ENCODE measurements around the gene ATP8B4.
"Not testable (repeated sequence)": the region's sequence is repeated elsewhere in the genome, so short reads cannot be mapped to it uniquely, and the experiment has no call there.

Gene ATP8B4

GRCh38 chr15:49987198-49987785 lies 131.7 kb downstream of the ATP8B4 start:
- Histone ChIP-seq H3K36me3 (ENCODE audit: control insufficient read depth, insufficient read depth, low read length) (no peaks in the 10 kb centered on the region), H3K9me3 (ENCODE audit: control insufficient read depth, insufficient read depth, low read length) (no peaks in the 10 kb centered on the region), H3K4me3 (ENCODE audit: low read depth, low read length) (no peak overlapping the region), H3K27me3 (ENCODE audit: control insufficient read depth, insufficient read depth, low read length) (no peaks in the 10 kb centered on the region), H3K4me1 (ENCODE audit: control insufficient read depth, insufficient read depth, low read length) (no peaks in the 10 kb centered on the region), H3K9ac (ENCODE audit: low read depth, low read length) (no peak overlapping the region)

- Histone ChIP-seq H3K9ac (ENCODE audit: low read depth, low read length) (no peak overlapping the region), H3K4me3 (ENCODE audit: low read depth, low read length) (no peak overlapping the region)
Measured at GRCh38 chr15:49986326-49986725, 132.7 kb downstream of the ATP8B4 start.

DNA sequence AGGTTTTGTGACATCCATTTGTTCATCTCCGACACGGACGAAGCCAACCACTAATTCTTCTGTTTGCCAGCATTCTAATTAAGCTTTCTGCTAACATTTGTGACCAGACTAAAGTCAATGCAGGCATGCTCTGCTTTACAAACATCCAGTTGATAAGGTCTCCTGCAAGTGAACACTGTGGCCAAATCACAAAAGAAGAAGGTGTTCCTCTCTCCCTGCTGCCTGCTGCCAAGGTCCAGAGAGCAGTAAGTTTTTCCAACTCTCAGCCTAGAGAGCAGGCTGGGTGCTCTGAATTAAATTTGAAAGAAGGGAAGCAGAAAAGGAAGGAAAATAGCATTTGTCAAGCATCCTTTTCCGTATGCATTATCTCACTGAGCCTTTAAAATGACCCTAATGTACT lies 133.6 kb downstream of the ATP8B4 start:
- no peaks in the 10 kb centered on the region for H3K4me1 ChIP-seq (ENCODE audit: control insufficient read depth, insufficient read depth, low read length)
- no peak overlapping the region for H3K9ac ChIP-seq (ENCODE audit: low read depth, low read length)
- no peaks in the 10 kb centered on the region for H3K36me3 ChIP-seq (ENCODE audit: control insufficient read depth, insufficient read depth, low read length)
- H3K4me3 ChIP-seq (ENCODE audit: low read depth, low read length), result no peak overlapping the region
- no peaks in the 10 kb centered on the region for H3K9me3 ChIP-seq (ENCODE audit: control insufficient read depth, insufficient read depth, low read length)
- H3K27me3 ChIP-seq (ENCODE audit: control insufficient read depth, insufficient read depth, low read length), result no peaks in the 10 kb centered on the region

More at GRCh38 chr15:49986326-49986725, 132.7 kb downstream of the ATP8B4 start:
- Histone ChIP-seq H3K36me3 (ENCODE audit: control insufficient read depth, insufficient read depth, low read length) (no peaks in the 10 kb centered on the region), H3K9me3 (ENCODE audit: control insufficient read depth, insufficient read depth, low read length) (no peaks in the 10 kb centered on the region), H3K4me1 (ENCODE audit: control insufficient read depth, insufficient read depth, low read length) (no peaks in the 10 kb centered on the region), H3K27me3 (ENCODE audit: control insufficient read depth, insufficient read depth, low read length) (no peaks in the 10 kb centered on the region)

DNA sequence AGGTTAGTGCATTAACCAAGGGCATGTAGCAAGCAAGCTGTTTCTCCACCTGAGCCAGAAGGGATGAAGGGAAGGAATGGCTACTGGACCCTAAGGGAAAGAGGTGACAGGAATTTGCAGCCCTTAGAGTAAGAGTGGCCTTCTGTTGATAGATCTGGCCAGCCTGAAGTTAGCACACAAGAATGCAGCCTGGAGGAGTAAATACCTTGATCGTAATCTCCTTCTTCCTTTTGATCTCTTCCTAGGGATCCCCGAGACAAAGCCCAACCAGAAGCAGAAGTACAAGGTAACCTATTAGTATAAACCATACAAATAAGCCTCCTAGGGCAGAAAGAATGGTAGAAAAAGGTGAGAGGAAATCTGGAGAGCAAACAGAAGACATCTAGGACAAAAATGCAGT lies 134.6 kb downstream of the ATP8B4 start:
- Histone ChIP-seq H3K27me3 (ENCODE audit: control insufficient read depth, insufficient read depth, low read length) (no peaks in the 10 kb centered on the region), H3K4me1 (ENCODE audit: control insufficient read depth, insufficient read depth, low read length) (no peaks in the 10 kb centered on the region), H3K36me3 (ENCODE audit: control insufficient read depth, insufficient read depth, low read length) (no peaks in the 10 kb centered on the region), H3K4me3 (ENCODE audit: low read depth, low read length) (no peak overlapping the region), H3K9ac (ENCODE audit: low read depth, low read length) (no peak overlapping the region), H3K9me3 (ENCODE audit: control insufficient read depth, insufficient read depth, low read length) (no peaks in the 10 kb centered on the region)

DNA sequence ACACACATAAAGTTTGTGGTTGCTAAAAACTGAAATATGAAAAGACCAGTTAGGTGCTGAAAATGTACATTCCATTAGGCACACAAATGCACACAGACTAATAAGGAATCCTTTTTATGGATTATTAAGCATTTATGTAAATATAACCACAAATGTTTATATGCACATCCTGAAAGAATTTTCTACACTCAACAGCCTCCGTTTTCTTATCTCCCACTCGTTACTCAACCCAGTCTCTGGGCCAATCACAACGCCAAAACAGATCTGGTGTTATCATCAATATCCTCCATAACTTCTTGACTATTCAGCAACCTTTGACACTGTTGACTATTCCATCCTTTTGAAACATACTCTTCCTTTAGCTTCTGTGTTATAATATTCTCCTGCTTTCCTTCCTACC lies 136.4 kb downstream of the ATP8B4 start:
- Histone ChIP-seq H3K9me3 (ENCODE audit: control insufficient read depth, insufficient read depth, low read length) (no peaks in the 10 kb centered on the region), H3K9ac (ENCODE audit: low read depth, low read length) (no peak overlapping the region), H3K4me1 (ENCODE audit: control insufficient read depth, insufficient read depth, low read length) (no peaks in the 10 kb centered on the region), H3K27me3 (ENCODE audit: control insufficient read depth, insufficient read depth, low read length) (no peaks in the 10 kb centered on the region), H3K4me3 (ENCODE audit: low read depth, low read length) (no peak overlapping the region), H3K36me3 (ENCODE audit: control insufficient read depth, insufficient read depth, low read length) (no peaks in the 10 kb centered on the region)

- Histone ChIP-seq H3K27me3 (ENCODE audit: control insufficient read depth, insufficient read depth, low read length) (no peaks in the 10 kb centered on the region), H3K9ac (ENCODE audit: low read depth, low read length) (no peak overlapping the region), H3K36me3 (ENCODE audit: control insufficient read depth, insufficient read depth, low read length) (no peaks in the 10 kb centered on the region), H3K9me3 (ENCODE audit: control insufficient read depth, insufficient read depth, low read length) (no peaks in the 10 kb centered on the region), H3K4me1 (ENCODE audit: control insufficient read depth, insufficient read depth, low read length) (no peaks in the 10 kb centered on the region), H3K4me3 (ENCODE audit: low read depth, low read length) (no peak overlapping the region)
Measured at GRCh38 chr15:49979705-49980382, 139.2 kb downstream of the ATP8B4 start.

GRCh38 chr15:49978121-49978520 lies 140.9 kb downstream of the ATP8B4 start:
- H3K36me3 ChIP-seq (ENCODE audit: control insufficient read depth, insufficient read depth, low read length), result no peaks in the 10 kb centered on the region
- no peaks in the 10 kb centered on the region for H3K4me1 ChIP-seq (ENCODE audit: control insufficient read depth, insufficient read depth, low read length)
- no peak overlapping the region for H3K9ac ChIP-seq (ENCODE audit: low read depth, low read length)
- H3K27me3 ChIP-seq (ENCODE audit: control insufficient read depth, insufficient read depth, low read length), result no peaks in the 10 kb centered on the region
- no peak overlapping the region for H3K4me3 ChIP-seq (ENCODE audit: low read depth, low read length)
- H3K9me3 ChIP-seq (ENCODE audit: control insufficient read depth, insufficient read depth, low read length), result no peaks in the 10 kb centered on the region

- no peak overlapping the region for H3K4me3 ChIP-seq (ENCODE audit: low read depth, low read length)
- no peaks in the 10 kb centered on the region for H3K27me3 ChIP-seq (ENCODE audit: control insufficient read depth, insufficient read depth, low read length)
- H3K4me1 ChIP-seq (ENCODE audit: control insufficient read depth, insufficient read depth, low read length), result no peaks in the 10 kb centered on the region
- no peaks in the 10 kb centered on the region for H3K9me3 ChIP-seq (ENCODE audit: control insufficient read depth, insufficient read depth, low read length)
- no peak overlapping the region for H3K9ac ChIP-seq (ENCODE audit: low read depth, low read length)
- H3K36me3 ChIP-seq (ENCODE audit: control insufficient read depth, insufficient read depth, low read length), result no peaks in the 10 kb centered on the region
Measured at GRCh38 chr15:49977306-49977705, 141.7 kb downstream of the ATP8B4 start.

- Histone ChIP-seq H3K9ac (ENCODE audit: low read depth, low read length) (no peak overlapping the region), H3K36me3 (ENCODE audit: control insufficient read depth, insufficient read depth, low read length) (no peaks in the 10 kb centered on the region), H3K4me1 (ENCODE audit: control insufficient read depth, insufficient read depth, low read length) (no peaks in the 10 kb centered on the region), H3K4me3 (ENCODE audit: low read depth, low read length) (no peak overlapping the region), H3K9me3 (ENCODE audit: control insufficient read depth, insufficient read depth, low read length) (no peaks in the 10 kb centered on the region), H3K27me3 (ENCODE audit: control insufficient read depth, insufficient read depth, low read length) (no peaks in the 10 kb centered on the region)
Measured at GRCh38 chr15:49964551-49964950, 154.5 kb downstream of the ATP8B4 start.

DNA sequence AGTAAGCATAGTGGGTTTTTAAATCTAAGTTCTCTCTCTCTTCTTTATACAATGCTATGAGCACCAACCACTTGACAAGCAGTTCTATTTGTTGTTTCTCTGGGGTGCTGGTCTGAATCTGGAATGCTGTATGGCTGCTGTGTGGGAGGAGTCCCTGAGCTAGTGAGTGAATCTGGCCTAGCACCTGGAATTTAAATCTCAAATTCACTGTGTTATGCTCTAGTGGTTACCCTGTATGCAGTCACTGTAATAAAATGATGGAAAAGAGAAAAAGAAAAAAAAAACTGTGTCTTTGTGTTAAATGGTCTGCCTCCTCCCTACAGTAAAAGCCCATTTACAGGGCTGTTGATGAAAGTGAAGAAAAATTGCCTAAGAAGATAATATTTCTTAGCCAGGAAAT lies 155.0 kb downstream of the ATP8B4 start:
- no peaks in the 10 kb centered on the region for H3K9me3 ChIP-seq (ENCODE audit: control insufficient read depth, insufficient read depth, low read length)
- H3K9ac ChIP-seq (ENCODE audit: low read depth, low read length), result no peak overlapping the region
- no peak overlapping the region for H3K4me3 ChIP-seq (ENCODE audit: low read depth, low read length)
- H3K27me3 ChIP-seq (ENCODE audit: control insufficient read depth, insufficient read depth, low read length), result no peaks in the 10 kb centered on the region
- H3K4me1 ChIP-seq (ENCODE audit: control insufficient read depth, insufficient read depth, low read length), result no peaks in the 10 kb centered on the region
- no peaks in the 10 kb centered on the region for H3K36me3 ChIP-seq (ENCODE audit: control insufficient read depth, insufficient read depth, low read length)

DNA sequence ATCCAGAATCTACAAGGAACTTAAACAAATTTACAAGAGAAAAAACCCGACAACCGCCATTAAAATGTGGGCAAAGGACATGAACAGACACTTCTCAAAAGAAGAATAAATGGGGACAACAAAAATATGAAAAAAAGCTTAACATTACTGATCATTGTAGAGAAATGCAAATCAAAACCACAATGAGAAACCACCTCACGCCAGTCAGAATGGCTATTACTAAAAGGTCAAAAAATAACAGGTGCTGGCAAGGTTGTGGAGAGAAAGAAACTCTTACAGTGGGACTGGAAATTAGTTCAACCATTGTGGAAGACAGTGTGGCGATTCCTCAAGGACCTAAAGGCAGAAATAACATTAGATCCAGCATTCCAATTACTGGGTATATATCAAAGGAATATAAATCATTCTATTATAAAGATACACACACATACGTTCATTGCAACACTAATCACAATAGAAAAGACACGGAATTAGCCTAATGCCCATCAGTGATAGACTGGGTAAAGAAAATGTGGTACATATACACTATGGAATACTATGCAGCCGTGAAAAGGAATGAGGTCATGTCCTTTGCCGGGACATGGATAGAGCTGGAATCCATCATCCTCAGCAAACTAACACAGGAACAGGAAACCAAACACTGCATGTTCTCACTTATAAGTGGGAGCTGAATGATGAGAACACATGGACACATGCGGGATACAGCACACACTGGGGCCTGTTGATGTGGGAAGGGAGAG lies 155.8 kb downstream of the ATP8B4 start:
- H3K4me3 ChIP-seq (ENCODE audit: low read depth, low read length); H3K27me3 ChIP-seq (ENCODE audit: control insufficient read depth, insufficient read depth, low read length); H3K9ac ChIP-seq (ENCODE audit: low read depth, low read length); H3K36me3 ChIP-seq (ENCODE audit: control insufficient read depth, insufficient read depth, low read length); H3K4me1 ChIP-seq (ENCODE audit: control insufficient read depth, insufficient read depth, low read length); H3K9me3 ChIP-seq (ENCODE audit: control insufficient read depth, insufficient read depth, low read length): not testable (repeated sequence)

DNA sequence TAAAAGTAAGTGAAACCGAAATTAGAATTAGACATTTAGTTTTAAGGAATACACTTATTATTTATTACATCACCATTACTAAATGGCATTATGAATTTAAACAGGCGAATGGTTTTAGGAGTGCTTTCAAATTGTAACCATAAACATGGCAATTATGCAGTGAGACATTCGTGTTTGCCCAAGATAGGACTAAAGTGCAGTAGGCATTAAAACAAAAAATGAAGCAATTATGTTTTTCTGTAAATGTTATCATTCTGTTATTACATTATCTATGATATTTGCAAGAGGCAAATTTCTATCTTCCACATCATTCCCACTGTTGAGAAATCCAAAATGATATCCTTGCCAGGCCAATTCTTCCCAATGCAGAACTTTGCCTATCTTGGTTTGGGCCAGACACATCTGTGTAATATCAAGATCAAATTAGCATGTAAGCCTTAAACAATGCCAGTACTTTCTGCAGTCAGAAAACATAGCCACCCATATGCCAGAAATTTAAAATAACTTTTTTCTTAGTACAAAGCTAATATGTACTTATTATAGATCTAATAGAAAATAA lies 156.9 kb downstream of the ATP8B4 start:
- Histone ChIP-seq H3K36me3 (ENCODE audit: control insufficient read depth, insufficient read depth, low read length) (no peaks in the 10 kb centered on the region), H3K27me3 (ENCODE audit: control insufficient read depth, insufficient read depth, low read length) (no peaks in the 10 kb centered on the region), H3K4me3 (ENCODE audit: low read depth, low read length) (no peak overlapping the region), H3K9ac (ENCODE audit: low read depth, low read length) (no peak overlapping the region), H3K4me1 (ENCODE audit: control insufficient read depth, insufficient read depth, low read length) (no peaks in the 10 kb centered on the region), H3K9me3 (ENCODE audit: control insufficient read depth, insufficient read depth, low read length) (no peaks in the 10 kb centered on the region)
